GM21717 (cell line): ENCODE data around the gene UBE3D.
"Not testable (repeated sequence)": the region's sequence is repeated elsewhere in the genome, so short reads cannot be mapped to it uniquely, and the experiment has no call there.

Source experiments
- ATAC-seq: cut with Tn5 transposase; IDR thresholded peaks from one replicate; pipeline ENCODE4 v1.9.1; 2021; ENCODE audit warnings: mild to moderate bottlenecking, moderate library complexity; ENCODE audit not compliant: unreplicated experiment

Gene UBE3D

GRCh38 chr6:82915666-82916065 is 150.0 kb downstream of the UBE3D start:
- no peak for ATAC-seq

- ATAC-seq: no peak
Observed at GRCh38 chr6:82914511-82914910, 151.1 kb downstream of the UBE3D start.

- ATAC-seq: no peak
Observed at GRCh38 chr6:82910820-82911219, 154.8 kb downstream of the UBE3D start.

DNA sequence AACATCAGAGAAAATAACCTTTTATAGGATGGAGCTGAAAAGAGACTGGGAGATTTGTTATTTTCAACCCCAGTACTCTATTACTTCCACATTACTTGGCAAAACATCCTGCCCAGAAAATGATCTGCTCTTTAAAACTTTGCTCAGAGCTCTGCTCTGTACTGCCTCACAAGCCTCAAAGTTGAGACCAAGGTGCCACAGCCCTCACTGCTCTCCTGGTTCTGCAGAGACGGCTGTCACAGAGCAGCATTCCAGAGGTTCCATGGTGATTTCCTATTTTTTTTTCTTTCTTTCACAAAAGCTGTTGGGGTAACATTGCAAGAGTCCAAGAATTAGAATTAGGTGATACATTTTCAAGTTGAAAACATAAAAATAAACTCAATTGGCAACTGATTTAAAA is 155.2 kb downstream of the UBE3D start:
- ATAC-seq: no peak

- no peak for ATAC-seq
Observed at GRCh38 chr6:82909551-82909950, 156.1 kb downstream of the UBE3D start.

DNA sequence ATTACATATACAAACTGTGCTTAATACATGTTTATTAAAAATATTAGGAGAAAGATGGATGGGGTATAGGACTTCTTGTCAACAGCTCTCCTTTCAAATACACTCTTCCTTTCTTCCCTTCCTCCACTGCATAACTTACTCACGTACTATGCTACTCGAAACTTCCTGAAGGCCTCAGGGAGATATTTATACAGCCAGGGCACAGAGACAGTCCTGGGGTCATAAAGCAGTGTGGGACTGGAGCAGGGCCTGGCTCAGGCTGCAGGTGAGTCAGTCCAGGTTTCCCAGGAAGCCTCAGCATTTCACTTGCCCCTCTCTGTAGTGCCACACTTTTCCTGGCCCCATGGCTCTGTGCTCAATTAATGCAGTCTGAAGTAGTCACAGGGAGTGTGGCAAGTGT is 157.0 kb downstream of the UBE3D start:
- no peak for ATAC-seq

GRCh38 chr6:82906951-82907350 is 158.7 kb downstream of the UBE3D start:
- ATAC-seq: no peak

GRCh38 chr6:82906489-82906888 is 159.2 kb downstream of the UBE3D start:
- no peak for ATAC-seq

DNA sequence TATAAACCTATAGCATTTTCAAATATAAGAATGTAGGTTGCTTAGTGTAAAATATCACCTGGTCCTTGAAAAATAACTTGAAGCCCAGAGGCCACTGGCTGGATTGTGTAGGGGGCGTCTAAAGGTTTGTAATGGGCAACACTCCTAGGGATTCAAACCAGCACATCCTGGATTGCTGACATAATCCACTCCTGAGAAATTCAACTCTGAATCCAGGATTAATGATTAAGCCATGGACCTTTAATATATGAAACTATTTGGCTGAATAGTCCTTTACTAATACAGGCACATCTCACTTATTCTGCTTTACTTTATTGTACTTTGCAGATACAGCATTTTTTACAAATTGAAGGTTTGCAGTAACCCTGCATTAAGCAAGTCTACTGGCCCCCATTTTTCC is 160.8 kb downstream of the UBE3D start:
- no peak for ATAC-seq

DNA sequence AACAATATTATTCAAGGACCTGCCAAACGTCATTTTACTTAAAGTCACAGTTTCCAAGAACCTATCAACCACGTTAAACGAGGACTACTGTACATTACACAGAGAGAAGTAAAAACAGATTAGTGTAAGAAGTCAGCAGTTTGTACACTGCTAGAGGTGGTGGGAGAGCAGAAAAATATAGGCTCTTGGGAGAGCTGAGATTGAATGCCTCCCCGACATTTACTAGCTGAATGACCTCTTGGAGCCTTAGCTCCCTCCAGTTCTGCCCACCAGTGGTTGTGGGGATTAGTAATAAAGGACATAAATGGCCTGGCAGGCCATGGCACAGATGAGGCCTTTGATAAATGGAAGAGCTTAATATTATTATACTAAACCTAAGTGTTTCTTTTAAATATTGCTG is 161.4 kb downstream of the UBE3D start:
- ATAC-seq: no peak

GRCh38 chr6:82902290-82902689 is 163.4 kb downstream of the UBE3D start:
- no peak for ATAC-seq

DNA sequence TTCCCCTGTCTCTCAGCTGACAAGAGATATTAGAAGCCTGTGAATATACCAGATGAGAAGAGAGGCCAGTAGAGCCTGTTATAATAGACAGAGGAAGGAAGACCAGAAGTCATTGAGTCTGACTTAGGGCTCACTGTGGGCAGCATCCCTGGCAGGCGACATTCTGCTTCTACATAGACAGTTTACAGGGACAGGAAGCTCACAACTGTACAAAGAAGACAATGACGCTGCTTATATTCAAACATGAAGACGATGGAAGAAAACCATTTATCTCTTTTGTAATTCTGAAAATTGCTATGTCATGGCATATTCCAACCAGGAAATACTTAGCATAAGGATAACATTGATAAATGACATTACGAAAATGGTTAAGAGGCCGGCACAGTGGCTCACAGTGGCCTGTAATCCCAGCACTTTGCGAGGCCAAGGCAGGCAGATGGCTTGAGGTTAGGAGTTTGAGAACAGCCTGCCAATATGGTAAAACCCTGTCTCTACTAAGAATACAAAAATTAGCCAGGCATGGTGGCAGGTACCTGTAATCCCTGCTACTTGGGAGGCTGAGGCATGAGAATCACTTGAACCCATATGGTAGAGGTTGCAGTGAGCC is 170.9 kb downstream of the UBE3D start:
- ATAC-seq: no peak

- no peak for ATAC-seq
Observed at GRCh38 chr6:82893889-82894652, 171.6 kb downstream of the UBE3D start.

- not testable (repeated sequence) for ATAC-seq
Observed at GRCh38 chr6:82891503-82891902, 174.1 kb downstream of the UBE3D start.

DNA sequence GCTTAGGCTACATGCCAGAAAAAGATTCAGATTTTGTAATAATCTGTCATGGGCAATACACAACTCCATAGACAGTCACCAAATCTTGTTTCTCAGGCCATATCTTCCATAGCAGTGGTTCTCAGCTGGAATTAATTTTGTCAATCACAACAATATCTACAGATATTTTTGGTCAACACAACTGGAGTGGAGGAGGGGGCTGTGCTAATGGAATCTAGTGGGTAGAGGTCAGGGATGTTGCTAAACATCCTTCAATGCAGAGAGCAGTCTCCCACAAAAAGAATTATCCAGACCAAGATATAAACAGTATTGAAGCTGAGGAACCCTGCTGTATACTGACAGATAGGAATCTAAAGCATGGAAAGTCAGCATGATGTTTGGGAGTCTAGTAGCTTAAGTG is 174.6 kb downstream of the UBE3D start:
- ATAC-seq: no peak

- no peak for ATAC-seq
Observed at GRCh38 chr6:82890240-82890639, 175.4 kb downstream of the UBE3D start.

DNA sequence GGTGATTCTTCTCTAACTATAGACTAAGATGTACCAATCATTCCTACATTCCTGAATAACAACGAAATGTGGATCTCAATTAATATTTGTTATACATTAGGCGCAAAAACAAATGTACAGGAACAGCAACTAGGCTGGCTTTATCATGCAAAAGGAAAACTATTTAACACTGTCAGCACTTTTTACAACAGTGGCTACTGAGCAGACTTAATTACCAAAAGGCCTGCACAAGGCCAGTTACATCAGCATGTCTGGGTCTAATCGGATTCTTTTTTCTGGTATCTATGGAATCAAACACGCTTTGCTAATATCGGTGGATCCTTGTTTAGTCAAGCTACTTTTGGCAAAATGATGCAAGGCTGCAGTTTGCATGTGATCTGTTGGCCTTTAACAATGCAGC is 176.5 kb downstream of the UBE3D start:
- no peak for ATAC-seq

GRCh38 chr6:82882363-82883023 is 183.1 kb downstream of the UBE3D start:
- no peak for ATAC-seq

GRCh38 chr6:82881519-82881918 is 184.1 kb downstream of the UBE3D start:
- ATAC-seq: no peak

GRCh38 chr6:82878812-82879211 is 186.8 kb downstream of the UBE3D start:
- ATAC-seq: no peak

DNA sequence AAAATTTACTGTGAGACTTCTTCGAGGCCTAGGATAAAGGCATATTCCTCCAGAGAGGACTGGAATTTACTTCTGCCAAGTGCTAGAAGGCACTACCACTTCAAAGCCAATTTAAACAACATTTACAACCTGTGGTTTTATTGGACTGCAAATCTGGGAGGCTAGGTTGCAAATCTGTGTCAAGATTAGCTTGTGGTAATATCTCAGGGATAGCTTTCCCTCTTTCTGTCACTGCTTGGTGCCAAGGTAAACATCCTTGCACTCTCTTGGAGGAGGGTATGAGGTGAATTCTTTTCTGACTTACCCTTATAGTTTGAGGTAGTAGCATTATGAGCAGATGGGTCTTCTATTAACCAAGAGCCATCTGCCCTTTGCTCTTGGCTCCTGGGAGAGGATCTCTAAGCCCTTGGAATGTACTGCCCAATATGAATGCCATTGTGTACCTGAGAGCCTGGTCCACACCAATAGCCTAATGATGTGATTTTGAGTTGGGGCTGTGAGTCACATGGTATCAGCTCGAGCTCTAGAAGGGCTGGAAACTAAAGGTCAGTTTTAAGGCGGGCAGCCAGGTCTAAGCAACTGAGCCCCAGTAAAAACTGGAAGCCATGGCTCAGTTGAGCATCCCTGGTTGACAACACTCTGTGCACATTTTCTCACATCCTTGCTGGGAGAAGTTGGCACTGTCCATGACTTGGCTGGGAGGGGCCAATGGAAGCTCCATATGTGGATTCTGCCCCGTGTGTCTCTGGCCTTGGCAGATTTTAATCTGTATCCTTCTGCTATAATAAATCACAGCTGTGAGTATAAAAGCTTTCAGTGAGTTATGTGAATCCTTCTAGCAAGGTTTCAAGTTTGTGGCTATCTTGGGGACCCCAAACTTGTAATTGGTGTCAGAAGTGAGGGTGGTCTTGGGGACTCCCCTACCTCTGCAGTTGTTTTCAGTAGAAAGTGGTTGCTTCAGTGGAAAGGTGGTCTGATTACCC is 188.1 kb downstream of the UBE3D start:
- no peak for ATAC-seq
